Mucosa of descending colon (tissue), 3 donors: Measurements from ENCODE around the gene SRP9. TPM values are rescaled to one million over a fixed set of nuclear protein-coding genes. Genes with fewer than 3 reads are reported as not detected.
A peak's percentile ranks its signal among the peaks of the same experiment; 100 is the strongest.

Source experiments
- ATAC-seq: fragments of 200-7000 bp; cut with Tn5 transposase; one replicate; pipeline ENCODE4 v1.9.1; 2020; ENCODE audit warnings: mild to moderate bottlenecking, moderate library complexity
- DNase-seq, 3 donors: peaks; one replicate each; pipeline ENCODE4 v3.0.0-alpha.2; 2020
- H3K36me3 ChIP-seq: fragments of 200-600 bp; one replicate; pipeline ENCODE4 v1.8.0; 2021; ENCODE audit warnings: low read depth, mild to moderate bottlenecking
- H3K4me1 ChIP-seq: fragments of 200-600 bp; one replicate; pipeline ENCODE4 v1.8.0; 2021; ENCODE audit warnings: low read depth, mild to moderate bottlenecking
- H3K4me3 ChIP-seq: fragments of 200-600 bp; one replicate; pipeline ENCODE4 v1.8.0; 2021; ENCODE audit warnings: mild to moderate bottlenecking
- H3K9me3 ChIP-seq: fragments of 200-600 bp; one replicate; pipeline ENCODE4 v1.8.0; 2021; ENCODE audit warnings: mild to moderate bottlenecking
- intact Hi-C, 2 donors: fragments of 100-400 bp; cut with DNase I in 1 of 2; cut with micrococcal nuclease in 1 of 2; formaldehyde crosslinking; loops; one replicate each; pipeline versions ENCODE4 v1.11.0 to v1.11.1; 2022; cut with DNase I, micrococcal nuclease
- long read RNA-seq, 2 donors: library from polyadenylated mRNA; unstranded; transcript quantifications; one replicate each; pipeline ENCODE4 v2.0.0, GENCODE V29; 2019 to 2021
- total RNA-seq, 3 donors: library from RNA; stranded (reverse); fragmentation: NEBNext Ultra II Directional in 2 of 3; extraction: Animal tissue kit (Norgen Biotek cat#: 25700) in 2 of 3; gene quantifications; one replicate each; pipeline versions ENCODE4 v1.2.1 to v1.2.4, GENCODE V29; 2021 to 2023
- TF ChIP-seq, protein P1 (sequence below): fragments of 200-600 bp; IDR thresholded peaks from one replicate; pipeline ENCODE4 v1.8.0; 2022; ENCODE audit warnings: antibody characterized with exemption, mild to moderate bottlenecking
- donor health status: DM: no; HTN: no; CAD: no; lungs with moderate emphysema.
- donor health status: DM: no; HTN: no; CAD: no.
- donor health status: DM: no; HTN: yes; CAD: no.

The SRP9 gene, protein sequence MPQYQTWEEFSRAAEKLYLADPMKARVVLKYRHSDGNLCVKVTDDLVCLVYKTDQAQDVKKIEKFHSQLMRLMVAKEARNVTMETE
- 100 to 1,000 TPM; 168 to 208 (median 187) TPM for total RNA-seq
- long read RNA-seq, donor 1, transcript SRP9-203 (4 exons, 1,596 nt), result minor isoform, 15 of 165 reads
- long read RNA-seq, donor 1, transcript SRP9-201 (3 exons, 1,480 nt), result major isoform, 137 of 165 reads
- long read RNA-seq, donor 1, partial matches to known transcripts, result 0 of 165 reads
- long read RNA-seq, donor 1, other reads (novel, unspliced or antisense), result 11 of 165 reads
- long read RNA-seq, donor 2, transcript SRP9-201 (3 exons, 1,480 nt), result major isoform, 172 of 197 reads
- long read RNA-seq, donor 2, transcript SRP9-203 (4 exons, 1,596 nt), result minor isoform, 12 of 197 reads
- long read RNA-seq, donor 2, partial matches to known transcripts, result 0 of 197 reads
- long read RNA-seq, donor 2, other reads (novel, unspliced or antisense), result 12 of 197 reads

DNA sequence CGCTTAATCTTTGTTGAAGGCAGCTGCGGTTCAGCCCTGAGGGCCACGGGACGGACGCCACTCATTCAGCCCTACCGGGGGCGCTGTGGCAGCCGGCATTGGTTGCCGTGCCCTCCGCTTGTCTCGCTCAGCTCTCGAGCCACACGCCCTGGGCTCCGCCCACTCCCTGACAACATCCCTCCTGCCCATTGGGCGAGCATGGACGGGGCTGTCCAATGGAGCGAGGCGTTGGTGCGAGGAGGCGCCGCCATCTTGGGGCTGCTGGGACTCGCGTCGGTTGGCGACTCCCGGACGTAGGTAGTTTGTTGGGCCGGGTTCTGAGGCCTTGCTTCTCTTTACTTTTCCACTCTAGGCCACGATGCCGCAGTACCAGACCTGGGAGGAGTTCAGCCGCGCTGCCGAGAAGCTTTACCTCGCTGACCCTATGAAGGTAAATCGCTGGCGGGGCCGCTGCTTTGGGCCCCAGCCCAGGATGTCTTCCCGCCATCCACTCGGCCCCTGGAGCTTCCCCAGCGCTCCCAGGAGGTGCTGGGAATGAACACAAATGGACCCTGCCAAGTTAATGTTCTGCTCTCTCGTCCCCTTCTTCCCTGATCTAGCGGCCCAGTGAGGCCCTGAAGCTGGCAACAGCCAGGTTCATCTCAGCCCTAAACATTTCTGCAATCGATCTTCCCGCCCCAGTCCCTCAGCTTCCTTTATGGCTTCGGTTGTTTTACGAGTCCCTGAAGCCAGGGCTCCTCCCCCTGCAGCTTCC lies at the start of gene SRP9:
Gene SRP9 (plus strand): TSS at position 244 of the 754 bp plus-strand sequence. CDS start 115 bp downstream, at position 359.
- intact Hi-C loops, result loop anchor here in 1 of 2 donors (10.0 kb wide), 1 partner anchor 223 kb away; no protein-coding TSS in a partner anchor

DNA sequence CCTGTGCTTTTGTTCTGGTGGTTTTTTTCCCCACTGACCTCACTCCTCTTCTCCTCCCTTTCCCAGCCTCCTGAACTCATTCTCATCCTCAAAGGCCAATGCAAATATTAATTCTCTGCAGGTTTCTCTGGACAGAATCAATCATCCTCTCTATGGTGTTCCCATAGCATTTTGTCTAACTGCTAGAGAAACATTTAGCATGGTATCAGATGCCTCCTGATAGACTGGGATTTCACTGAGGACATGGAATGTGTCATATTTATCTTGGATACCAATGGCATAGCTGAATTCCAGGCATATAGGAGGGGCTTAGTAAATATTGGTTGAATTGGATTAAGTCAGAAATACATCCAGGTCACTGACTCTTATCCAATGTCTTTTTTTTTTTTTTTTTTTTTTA lies 46.1 kb upstream of the SRP9 start:
- TF ChIP-seq, protein P1, sequence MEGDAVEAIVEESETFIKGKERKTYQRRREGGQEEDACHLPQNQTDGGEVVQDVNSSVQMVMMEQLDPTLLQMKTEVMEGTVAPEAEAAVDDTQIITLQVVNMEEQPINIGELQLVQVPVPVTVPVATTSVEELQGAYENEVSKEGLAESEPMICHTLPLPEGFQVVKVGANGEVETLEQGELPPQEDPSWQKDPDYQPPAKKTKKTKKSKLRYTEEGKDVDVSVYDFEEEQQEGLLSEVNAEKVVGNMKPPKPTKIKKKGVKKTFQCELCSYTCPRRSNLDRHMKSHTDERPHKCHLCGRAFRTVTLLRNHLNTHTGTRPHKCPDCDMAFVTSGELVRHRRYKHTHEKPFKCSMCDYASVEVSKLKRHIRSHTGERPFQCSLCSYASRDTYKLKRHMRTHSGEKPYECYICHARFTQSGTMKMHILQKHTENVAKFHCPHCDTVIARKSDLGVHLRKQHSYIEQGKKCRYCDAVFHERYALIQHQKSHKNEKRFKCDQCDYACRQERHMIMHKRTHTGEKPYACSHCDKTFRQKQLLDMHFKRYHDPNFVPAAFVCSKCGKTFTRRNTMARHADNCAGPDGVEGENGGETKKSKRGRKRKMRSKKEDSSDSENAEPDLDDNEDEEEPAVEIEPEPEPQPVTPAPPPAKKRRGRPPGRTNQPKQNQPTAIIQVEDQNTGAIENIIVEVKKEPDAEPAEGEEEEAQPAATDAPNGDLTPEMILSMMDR, result no peak
- Histone ChIP-seq H3K4me1 (no peaks in the 10 kb centered on the region), H3K4me3 (no peak overlapping the region), H3K36me3 (no peaks in the 10 kb centered on the region), H3K9me3 (no peaks in the 10 kb centered on the region)
- intact Hi-C loops, result no loop called here
- ATAC-seq, result no peak
- DNase-seq, result no peak

More for the DNA sequence above, at the start of gene SRP9:
- Histone ChIP-seq H3K36me3 (no peaks in the 10 kb centered on the region), H3K9me3 (no peaks in the 10 kb centered on the region), H3K4me1 (peaks cover 27% of the 10 kb centered on the region), H3K4me3 (peak within 1 kb of the TSS; percentile 29)
- ATAC-seq (peak; percentile 98), DNase-seq (peak; percentile 99 to 100 (median 99))
- TF ChIP-seq, protein P1, result peak; percentile 91

DNA sequence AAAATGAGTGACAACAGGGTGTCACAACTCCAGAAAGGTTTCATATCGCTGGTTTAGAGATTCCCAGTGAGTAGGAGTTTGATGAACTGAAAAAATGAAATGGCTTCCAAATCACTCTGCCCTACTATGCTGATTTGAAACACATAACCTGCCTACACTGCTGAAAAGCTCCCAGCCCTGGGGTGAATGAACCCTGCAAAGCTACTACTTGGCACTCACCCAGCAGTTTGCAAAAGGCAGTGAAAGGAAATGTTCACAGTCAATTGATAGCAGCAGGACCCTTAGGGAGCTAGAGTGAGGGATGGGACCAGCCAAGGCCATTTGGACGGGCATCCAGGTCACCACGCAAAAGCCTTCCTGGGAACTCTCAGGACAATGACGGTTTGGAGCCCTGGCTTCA lies 44.4 kb upstream of the SRP9 start:
- Histone ChIP-seq H3K4me3 (no peak overlapping the region), H3K4me1 (no peaks in the 10 kb centered on the region), H3K9me3 (no peaks in the 10 kb centered on the region), H3K36me3 (no peaks in the 10 kb centered on the region)
- no peak for ATAC-seq
- DNase-seq, result no peak
- intact Hi-C loops, result no loop called here
- TF ChIP-seq, protein P1, result no peak

DNA sequence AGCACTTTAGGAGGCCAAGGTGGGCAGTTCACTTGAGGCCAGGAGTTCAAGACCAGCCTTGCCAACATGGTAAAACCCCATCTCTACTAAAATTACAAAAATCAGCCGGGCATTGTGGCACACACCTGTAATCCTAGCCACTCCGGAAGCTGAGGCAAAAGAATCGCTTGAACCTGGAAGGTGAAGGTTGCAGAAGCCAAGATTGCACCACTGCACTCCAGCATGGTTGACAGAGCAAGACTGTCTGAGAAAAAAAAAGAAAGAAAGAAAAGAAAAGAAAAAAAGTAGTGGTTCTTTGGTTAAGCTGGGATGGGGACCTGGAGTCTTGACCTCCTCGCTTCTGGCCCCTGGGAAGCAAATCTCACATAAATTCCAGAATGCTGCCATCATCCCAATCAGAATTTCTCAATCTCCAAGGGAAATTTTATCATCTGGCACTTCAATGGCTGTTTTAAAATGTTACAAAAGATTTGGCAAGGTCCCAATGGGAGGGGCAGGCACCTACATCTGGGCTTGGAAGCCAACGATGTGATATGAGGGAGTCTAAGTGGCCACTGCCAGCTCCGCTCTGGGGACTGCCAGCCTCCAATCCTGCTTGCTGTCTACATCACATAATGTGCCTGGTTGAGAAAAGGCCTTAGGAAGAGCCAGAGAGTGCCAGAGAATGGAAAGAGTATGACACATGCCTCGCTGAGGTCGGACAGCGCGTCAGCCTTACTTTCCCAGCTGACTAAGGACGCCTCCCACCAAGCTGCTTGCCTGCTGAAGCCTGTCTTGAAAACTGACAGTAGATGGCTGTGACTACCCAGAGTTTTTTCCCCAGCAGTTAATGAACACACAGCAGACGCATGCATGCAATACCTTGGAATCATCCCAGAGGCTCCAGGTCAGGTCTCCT lies 42.1 kb upstream of the SRP9 start:
- no peaks in the 10 kb centered on the region for H3K9me3 ChIP-seq
- no peaks in the 10 kb centered on the region for H3K36me3 ChIP-seq
- no peaks in the 10 kb centered on the region for H3K4me1 ChIP-seq
- DNase-seq, result peak in 2 of 3 donors; percentile 27 to 64
- TF ChIP-seq, protein P1, result no peak
- no peak overlapping the region for H3K4me3 ChIP-seq
- intact Hi-C loops, result no loop called here
- ATAC-seq, result peak; percentile 72
